Measurements from ENCODE around the gene MGRN1.

MGRN1 gene

DNA sequence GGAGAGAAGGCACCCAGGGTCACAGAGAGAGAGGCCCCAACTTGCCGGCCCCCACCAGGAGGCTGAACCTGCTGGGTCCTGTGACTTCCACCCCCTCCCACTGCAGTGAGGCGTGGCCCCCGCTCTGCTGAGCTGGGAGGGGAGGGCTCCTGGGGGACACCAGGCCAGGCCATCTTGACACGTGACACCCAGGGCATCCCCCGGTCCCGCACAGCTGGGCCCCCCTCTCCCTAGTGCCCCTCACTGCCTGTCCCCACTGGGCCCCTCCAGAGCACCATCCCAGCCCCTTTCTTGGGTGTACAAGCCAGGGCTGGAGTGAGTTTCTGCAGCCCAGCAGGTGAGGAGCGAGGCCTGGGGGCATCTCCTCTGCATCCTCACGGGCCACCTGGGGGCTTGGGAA, 22.3 kb upstream of the MGRN1 start:
- DNase-seq (ENCODE audit: low read depth) = no peak
- TF ChIP-seq, protein P1, sequence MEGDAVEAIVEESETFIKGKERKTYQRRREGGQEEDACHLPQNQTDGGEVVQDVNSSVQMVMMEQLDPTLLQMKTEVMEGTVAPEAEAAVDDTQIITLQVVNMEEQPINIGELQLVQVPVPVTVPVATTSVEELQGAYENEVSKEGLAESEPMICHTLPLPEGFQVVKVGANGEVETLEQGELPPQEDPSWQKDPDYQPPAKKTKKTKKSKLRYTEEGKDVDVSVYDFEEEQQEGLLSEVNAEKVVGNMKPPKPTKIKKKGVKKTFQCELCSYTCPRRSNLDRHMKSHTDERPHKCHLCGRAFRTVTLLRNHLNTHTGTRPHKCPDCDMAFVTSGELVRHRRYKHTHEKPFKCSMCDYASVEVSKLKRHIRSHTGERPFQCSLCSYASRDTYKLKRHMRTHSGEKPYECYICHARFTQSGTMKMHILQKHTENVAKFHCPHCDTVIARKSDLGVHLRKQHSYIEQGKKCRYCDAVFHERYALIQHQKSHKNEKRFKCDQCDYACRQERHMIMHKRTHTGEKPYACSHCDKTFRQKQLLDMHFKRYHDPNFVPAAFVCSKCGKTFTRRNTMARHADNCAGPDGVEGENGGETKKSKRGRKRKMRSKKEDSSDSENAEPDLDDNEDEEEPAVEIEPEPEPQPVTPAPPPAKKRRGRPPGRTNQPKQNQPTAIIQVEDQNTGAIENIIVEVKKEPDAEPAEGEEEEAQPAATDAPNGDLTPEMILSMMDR (IDR thresholded peaks at IDR 0.05; ENCODE audit: control insufficient read depth, insufficient read depth, low read depth, low read length, missing control alignments) = no peak
- no peak overlapping the region for H3K4me3 ChIP-seq (ENCODE audit: control insufficient read depth, low read depth, low read length)

DNA sequence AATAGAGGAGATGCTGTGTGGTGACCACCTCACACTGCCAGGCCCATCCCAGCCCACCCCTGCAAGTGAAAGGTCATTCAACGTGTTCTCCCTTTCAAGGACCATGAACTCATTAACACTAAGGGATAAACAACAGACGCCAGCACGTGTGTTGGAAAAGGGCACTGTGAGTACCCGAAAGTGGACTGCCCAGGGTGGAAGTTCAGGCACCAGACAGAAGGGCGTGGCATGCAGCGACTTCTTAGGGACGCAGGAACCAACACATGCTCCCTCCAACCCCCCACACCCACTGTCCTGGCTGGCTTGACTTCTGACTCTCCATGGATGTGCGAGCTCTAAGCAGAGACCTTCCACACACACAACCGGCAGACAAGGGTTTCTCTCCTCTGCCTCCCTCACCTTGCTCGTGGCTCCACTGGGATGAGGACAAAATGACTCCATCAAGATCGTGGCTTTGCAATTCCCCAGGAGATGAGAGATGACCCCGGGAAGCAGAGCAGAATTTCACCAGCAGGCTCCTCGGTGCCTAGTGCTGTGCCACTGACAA, 20.9 kb upstream of the MGRN1 start:
- TF ChIP-seq, protein P1 (IDR thresholded peaks at IDR 0.05; ENCODE audit: control insufficient read depth, insufficient read depth, low read depth, low read length, missing control alignments) = no peak
- no peak for DNase-seq (ENCODE audit: low read depth)
- H3K4me3 ChIP-seq (ENCODE audit: control insufficient read depth, low read depth, low read length) = no peak overlapping the region

DNA sequence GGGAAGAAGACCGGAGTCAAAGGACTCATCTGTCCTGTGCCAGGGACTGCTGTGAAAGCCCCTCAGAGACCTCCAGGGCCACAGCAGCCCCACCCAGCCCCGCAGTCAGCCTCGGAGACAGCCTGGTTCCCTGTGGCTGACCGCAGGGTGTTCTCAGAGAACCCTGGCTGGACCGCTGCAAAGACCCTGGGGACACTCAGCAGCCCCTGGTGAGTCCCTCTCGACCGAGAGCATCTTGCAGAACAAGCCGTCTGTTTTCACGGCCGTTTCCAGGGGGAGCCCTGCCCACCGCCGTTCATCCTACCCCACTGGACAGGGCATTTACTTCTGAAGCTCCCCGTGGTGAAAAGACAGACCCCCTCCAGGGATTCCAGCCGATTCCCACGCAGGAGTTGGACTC, 20.2 kb upstream of the MGRN1 start:
- TF ChIP-seq, protein P1 (IDR thresholded peaks at IDR 0.05; ENCODE audit: control insufficient read depth, insufficient read depth, low read depth, low read length, missing control alignments) = no peak
- no peak for DNase-seq (ENCODE audit: low read depth)
- H3K4me3 ChIP-seq (ENCODE audit: control insufficient read depth, low read depth, low read length) = no peak overlapping the region

DNA sequence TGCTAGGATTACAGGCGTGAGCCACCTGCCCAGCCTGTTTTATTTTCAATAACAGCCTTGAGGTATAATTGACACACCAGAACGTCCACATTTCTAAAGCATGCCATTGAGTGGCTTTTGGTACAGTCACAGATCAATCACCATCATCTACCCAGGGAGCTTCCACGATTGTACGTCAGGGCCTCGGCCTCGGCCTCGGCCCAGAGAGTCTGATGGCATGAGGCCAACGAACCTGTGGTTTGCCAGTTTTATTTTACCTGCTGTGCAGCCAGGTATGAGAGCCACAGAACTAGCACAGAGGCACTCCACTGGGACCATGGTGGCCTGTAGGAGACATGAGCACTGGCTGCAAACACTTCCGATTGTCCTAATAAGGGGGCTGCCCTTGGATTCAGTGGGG, 18.3 kb upstream of the MGRN1 start:
- DNase-seq (ENCODE audit: low read depth) = no peak
- TF ChIP-seq, protein P1 (IDR thresholded peaks at IDR 0.05; ENCODE audit: control insufficient read depth, insufficient read depth, low read depth, low read length, missing control alignments) = no peak
- no peak overlapping the region for H3K4me3 ChIP-seq (ENCODE audit: control insufficient read depth, low read depth, low read length)

DNA sequence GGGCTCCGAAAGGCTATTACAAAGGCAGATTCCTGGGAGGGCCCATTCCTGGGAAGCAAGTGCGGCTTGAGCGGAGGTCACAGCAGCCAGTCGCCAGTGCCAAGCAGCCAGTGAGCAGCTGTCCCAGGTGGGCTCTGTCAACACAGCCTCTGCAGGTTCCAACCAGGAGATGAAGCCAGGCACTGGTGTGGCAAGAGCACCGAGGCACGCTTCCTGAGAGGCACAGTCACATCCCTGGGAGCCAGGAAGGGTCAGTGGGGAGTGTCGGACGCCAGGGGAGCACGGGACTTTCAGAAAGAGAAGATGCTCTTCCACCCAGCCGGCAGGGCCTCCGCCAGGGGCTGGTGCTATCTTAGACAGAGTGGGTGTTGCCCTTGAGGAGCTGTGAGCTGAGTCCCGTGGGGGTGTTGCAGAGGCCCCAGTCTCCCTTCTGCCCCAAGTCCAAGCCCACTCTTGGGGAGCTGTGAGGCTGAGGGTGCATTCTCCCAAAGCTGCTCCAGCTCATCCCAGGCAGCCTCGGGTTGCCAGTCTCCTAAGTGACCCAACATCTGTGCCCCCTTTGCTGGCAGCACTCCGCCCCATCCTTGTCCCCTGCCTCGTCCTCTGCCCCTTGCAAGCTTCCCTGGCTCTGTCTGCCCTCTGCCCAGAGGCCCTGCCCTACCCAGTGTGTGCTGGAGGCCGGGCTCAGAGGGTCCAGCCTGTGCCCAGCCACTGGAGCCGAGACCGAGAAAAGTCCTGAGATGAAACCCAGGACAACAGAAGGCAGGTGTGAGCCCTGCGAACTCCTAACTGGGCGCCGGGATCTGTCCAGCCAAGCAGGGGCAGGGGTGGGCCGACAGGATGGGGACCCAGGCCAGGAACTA, 16.6 kb upstream of the MGRN1 start:
- no peak for DNase-seq (ENCODE audit: low read depth)
- no peak overlapping the region for H3K4me3 ChIP-seq (ENCODE audit: control insufficient read depth, low read depth, low read length)
- TF ChIP-seq, protein P1 (IDR thresholded peaks at IDR 0.05; ENCODE audit: control insufficient read depth, insufficient read depth, low read depth, low read length, missing control alignments) = no peak

DNA sequence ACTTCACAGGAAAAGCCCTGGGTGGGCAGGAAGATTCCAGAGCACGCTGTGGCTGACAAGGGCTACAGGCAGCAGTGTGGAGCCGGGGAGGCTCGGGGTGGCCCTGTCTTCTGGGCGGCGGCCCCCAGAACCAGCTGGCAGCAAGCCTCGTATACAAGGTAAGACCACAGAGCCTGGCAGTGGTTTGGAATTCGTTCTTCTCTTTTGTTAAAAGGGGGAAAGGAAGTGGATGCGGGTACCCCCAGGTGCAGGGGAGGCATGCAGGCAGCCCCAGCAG, 16.0 kb upstream of the MGRN1 start:
- TF ChIP-seq, protein P1 (IDR thresholded peaks at IDR 0.05; ENCODE audit: control insufficient read depth, insufficient read depth, low read depth, low read length, missing control alignments) = no peak
- DNase-seq (ENCODE audit: low read depth) = no peak
- H3K4me3 ChIP-seq (ENCODE audit: control insufficient read depth, low read depth, low read length) = no peak overlapping the region
